Activated CD8-positive, alpha-beta memory T cell treated with anti-CD3 and anti-CD28 coated beads for 24 hours (primary cell): Measurements from ENCODE around the gene IGSF23.
"Not testable (repeated sequence)": the region's sequence is repeated elsewhere in the genome, so short reads cannot be mapped to it uniquely, and the experiment has no call there.

Experiments
- DNase-seq: peaks from one replicate; pipeline ENCODE4 v3.0.0-alpha.2; 2020

The IGSF23 gene

GRCh38 chr19:44617110-44617880, 3.9 kb downstream of the IGSF23 start:
- no peak for DNase-seq

GRCh38 chr19:44618640-44619357, 5.4 kb downstream of the IGSF23 start:
- no peak for DNase-seq

- no peak for DNase-seq
Observed at GRCh38 chr19:44620667-44621066, 7.3 kb downstream of the IGSF23 start.

- no peak for DNase-seq
Observed at GRCh38 chr19:44621367-44621766, 8.0 kb downstream of the IGSF23 start.

GRCh38 chr19:44623080-44623479, 9.7 kb downstream of the IGSF23 start:
- DNase-seq: no peak

- DNase-seq: no peak
Observed at GRCh38 chr19:44623626-44624025, 10.3 kb downstream of the IGSF23 start.

- DNase-seq: no peak
Observed at GRCh38 chr19:44624840-44625354, 11.5 kb downstream of the IGSF23 start.

GRCh38 chr19:44625637-44626036, 12.3 kb downstream of the IGSF23 start:
- DNase-seq: not testable (repeated sequence)

GRCh38 chr19:44626048-44626624, 12.8 kb downstream of the IGSF23 start:
- no peak for DNase-seq

- no peak for DNase-seq
Observed at GRCh38 chr19:44627631-44628030, 14.3 kb downstream of the IGSF23 start.

GRCh38 chr19:44628793-44629192, 15.4 kb downstream of the IGSF23 start:
- no peak for DNase-seq

- DNase-seq: not testable (repeated sequence)
Observed at GRCh38 chr19:44631611-44632010, 18.2 kb downstream of the IGSF23 start.

GRCh38 chr19:44634058-44634457, 20.7 kb downstream of the IGSF23 start:
- not testable (repeated sequence) for DNase-seq

GRCh38 chr19:44634785-44635184, 21.4 kb downstream of the IGSF23 start:
- DNase-seq: no peak

GRCh38 chr19:44635581-44636438, 22.4 kb downstream of the IGSF23 start:
- no peak for DNase-seq

GRCh38 chr19:44636439-44637389, 23.4 kb downstream of the IGSF23 start:
- DNase-seq: no peak

GRCh38 chr19:44637390-44637764, 24.0 kb downstream of the IGSF23 start:
- no peak for DNase-seq

GRCh38 chr19:44640518-44640917, 27.2 kb downstream of the IGSF23 start:
- no peak for DNase-seq

- no peak for DNase-seq
Observed at GRCh38 chr19:44641501-44642265, 28.3 kb downstream of the IGSF23 start.

- no peak for DNase-seq
Observed at GRCh38 chr19:44642377-44642776, 29.0 kb downstream of the IGSF23 start.
